Gastroesophageal sphincter (tissue), 4 donors: Measurements from ENCODE around the gene NRP2. TPM values are rescaled to one million over a fixed set of nuclear protein-coding genes. Genes with fewer than 3 reads are reported as not detected.
A peak's percentile ranks its signal among the peaks of the same experiment; 100 is the strongest.

Experiments
- ATAC-seq: fragments of 150-250 bp; one replicate; pipeline ENCODE4 v1.9.1; 2016; ENCODE audit warnings: mild to moderate bottlenecking, moderate library complexity
- H3K27ac ChIP-seq, 4 donors: fragments of 200-600 bp; sonication (generic) in 3 of 4; 1 replicate in 3 of 4; 2 replicates in 1 of 4; pipeline ENCODE4 v1.5.1; 2016 to 2019
- H3K27me3 ChIP-seq: fragments of 200-600 bp; sonication (generic); one replicate; pipeline ENCODE4 v1.5.1; 2019
- H3K36me3 ChIP-seq, 2 donors: fragments of 200-600 bp; sonication (generic); one replicate each; pipeline ENCODE4 v1.5.1; 2019; ENCODE audit warnings: control low read depth in 1 of 2
- H3K4me1 ChIP-seq, 3 donors: fragments of 200-600 bp; sonication (generic); 1 replicate in 2 of 3; 2 replicates in 1 of 3; pipeline ENCODE4 v1.5.1; 2016 to 2019; ENCODE audit warnings: control low read depth in 2 of 3
- H3K4me3 ChIP-seq, 2 donors: fragments of 200-600 bp; sonication (generic); one replicate each; pipeline ENCODE4 v1.5.1; 2019; ENCODE audit warnings: mild to moderate bottlenecking in 1 of 2, moderate library complexity in 1 of 2
- H3K9me3 ChIP-seq, 3 donors: fragments of 200-600 bp; sonication (generic); one replicate each; pipeline ENCODE4 v1.5.1; 2017 to 2019; ENCODE audit warnings: control low read depth in 2 of 3
- EP300 ChIP-seq: sonication (generic); formaldehyde crosslinking; IDR thresholded peaks from one replicate; pipeline ENCODE4 v1.6.1; 2017; ENCODE audit warnings: antibody characterized with exemption, mild to moderate bottlenecking
- POLR2A ChIP-seq, 2 donors: fragments of 450-650 bp; IDR thresholded peaks; one replicate each; pipeline ENCODE4 v1.6.1; 2017; ENCODE audit warnings: antibody characterized with exemption in 2 of 2, mild to moderate bottlenecking in 2 of 2, moderate library complexity in 1 of 2
- POLR2AphosphoS5 ChIP-seq: sonication (generic); formaldehyde crosslinking; IDR thresholded peaks from one replicate; pipeline ENCODE4 v1.6.1; 2017; ENCODE audit warnings: antibody characterized with exemption
- WGBS, 2 donors: methylation state at CpG; one replicate each; pipeline ENCODE4 v1.1.5; 2018; ENCODE audit warnings: low coverage in 1 of 2; 5-methylcytosine and 5-hydroxymethylcytosine counted together
- total RNA-seq, 4 donors: library from RNA; depleted of rRNA; stranded (reverse); fragments of >200 nt; gene quantifications; one replicate each; pipeline ENCODE4 v1.1.0, GENCODE V29; 2016
- TF ChIP-seq, protein P1 (sequence below), 4 experiments: fragments of 200-600 bp in 2 of 4; fragments of 450-650 bp in 2 of 4; sonication (generic) in 1 of 4; IDR thresholded peaks; one replicate each; pipeline ENCODE4 v1.5.1; 2017 to 2019; ENCODE audit warnings: antibody characterized with exemption in 4 of 4, mild to moderate bottlenecking in 2 of 4, moderate library complexity in 2 of 4

NRP2 gene
- total RNA-seq, 4 donors from 2014 or later, result 278 to 466 (median 371) TPM

DNA sequence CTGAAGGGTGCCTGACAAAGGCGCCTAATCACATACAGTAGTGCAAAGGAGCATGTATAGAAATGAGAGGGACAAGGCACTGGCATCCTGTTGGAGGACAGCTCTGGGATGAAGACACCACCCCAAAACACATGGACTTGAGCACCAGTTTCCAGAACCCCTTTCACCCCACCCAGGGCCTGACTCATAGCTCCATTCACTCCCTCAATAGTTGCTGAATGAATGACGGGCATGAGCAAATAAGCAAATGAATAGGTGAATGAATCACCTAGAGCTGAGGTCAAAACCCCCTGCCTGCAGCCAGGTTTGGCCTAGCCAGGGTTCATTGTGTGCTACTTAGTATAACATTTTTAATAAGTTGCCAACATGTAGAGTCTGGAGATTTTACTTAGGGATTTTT lies 66.3 kb downstream of the NRP2 start:
- H3K27me3 ChIP-seq, result no peaks in the 10 kb centered on the region
- ATAC-seq, result peak; percentile 14
- H3K4me1 ChIP-seq, result peaks cover 0 to 100% (median 2%) of the 10 kb centered on the region in 3 donors
- 58 to 67% methylated on average over 2 of the region's 2 CpGs for WGBS, 2 donors
- peak overlapping the region; percentile 25 to 96 (median 94) for H3K27ac ChIP-seq
- H3K9me3 ChIP-seq, result no peaks in the 10 kb centered on the region
- no peak overlapping the region for H3K4me3 ChIP-seq
- TF ChIP-seq POLR2AphosphoS5, result peak; percentile 50
- TF ChIP-seq POLR2A (IDR thresholded peaks at IDR 0.05), result no peak
- peaks cover 0 to 95% of the 10 kb centered on the region in 2 donors for H3K36me3 ChIP-seq

DNA sequence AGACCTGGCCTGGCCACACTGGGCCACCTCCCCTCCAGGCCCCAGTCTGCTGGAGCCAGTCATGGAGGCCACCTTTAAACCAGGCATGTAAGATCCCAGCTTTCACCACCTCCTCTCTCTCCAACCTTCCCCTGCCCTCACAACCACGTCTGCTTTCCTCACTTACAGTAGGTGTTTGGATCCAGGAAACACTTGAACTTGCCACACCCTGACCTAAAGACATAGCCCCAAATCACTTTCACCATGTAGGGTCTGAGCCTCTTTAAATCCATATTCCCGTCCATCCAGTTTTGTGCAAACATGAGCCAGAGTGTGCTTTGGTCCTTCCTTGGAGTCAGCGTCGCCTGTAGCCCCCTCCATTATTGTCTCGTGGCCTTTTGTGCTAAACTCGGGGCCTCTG lies 66.8 kb downstream of the NRP2 start:
- TF ChIP-seq POLR2AphosphoS5, result no peak
- no peak for TF ChIP-seq EP300
- TF ChIP-seq, protein P1, sequence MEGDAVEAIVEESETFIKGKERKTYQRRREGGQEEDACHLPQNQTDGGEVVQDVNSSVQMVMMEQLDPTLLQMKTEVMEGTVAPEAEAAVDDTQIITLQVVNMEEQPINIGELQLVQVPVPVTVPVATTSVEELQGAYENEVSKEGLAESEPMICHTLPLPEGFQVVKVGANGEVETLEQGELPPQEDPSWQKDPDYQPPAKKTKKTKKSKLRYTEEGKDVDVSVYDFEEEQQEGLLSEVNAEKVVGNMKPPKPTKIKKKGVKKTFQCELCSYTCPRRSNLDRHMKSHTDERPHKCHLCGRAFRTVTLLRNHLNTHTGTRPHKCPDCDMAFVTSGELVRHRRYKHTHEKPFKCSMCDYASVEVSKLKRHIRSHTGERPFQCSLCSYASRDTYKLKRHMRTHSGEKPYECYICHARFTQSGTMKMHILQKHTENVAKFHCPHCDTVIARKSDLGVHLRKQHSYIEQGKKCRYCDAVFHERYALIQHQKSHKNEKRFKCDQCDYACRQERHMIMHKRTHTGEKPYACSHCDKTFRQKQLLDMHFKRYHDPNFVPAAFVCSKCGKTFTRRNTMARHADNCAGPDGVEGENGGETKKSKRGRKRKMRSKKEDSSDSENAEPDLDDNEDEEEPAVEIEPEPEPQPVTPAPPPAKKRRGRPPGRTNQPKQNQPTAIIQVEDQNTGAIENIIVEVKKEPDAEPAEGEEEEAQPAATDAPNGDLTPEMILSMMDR (IDR thresholded peaks at IDR 0.05), result no peak
- no peak for TF ChIP-seq POLR2A (IDR thresholded peaks at IDR 0.05)
- Histone ChIP-seq H3K4me3 (no peak overlapping the region), H3K4me1 (peaks cover 0 to 100% (median 2%) of the 10 kb centered on the region in 3 donors), H3K9me3 (no peaks in the 10 kb centered on the region), H3K27me3 (no peaks in the 10 kb centered on the region), H3K36me3 (peaks cover 0 to 93% of the 10 kb centered on the region in 2 donors), H3K27ac (peak overlapping the region; percentile 25 to 96 (median 94))
- no peak for ATAC-seq
- WGBS, 2 donors, result 89% methylated on average over 5 of the region's 6 CpGs; no CpG with 5 or more reads in 1 of the 2 donors

DNA sequence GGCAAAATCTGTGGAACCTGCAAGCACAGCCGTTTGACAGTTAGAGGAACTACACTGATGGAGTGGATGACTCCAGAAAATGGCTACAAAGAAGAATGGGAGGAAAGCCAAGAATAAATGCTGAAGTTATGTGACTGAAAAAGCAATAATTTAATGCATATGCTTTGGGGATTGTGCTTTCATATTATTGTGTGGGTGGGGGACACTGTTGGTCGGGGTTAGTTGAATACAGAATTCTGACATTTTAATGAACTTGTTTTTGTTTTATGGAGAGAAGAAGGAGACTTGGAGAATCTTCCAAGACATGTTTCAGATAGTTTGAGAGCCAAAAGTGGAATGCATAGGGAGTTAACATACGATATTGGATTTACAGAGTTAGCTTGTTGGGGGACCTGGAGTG lies 68.5 kb downstream of the NRP2 start:
- TF ChIP-seq, protein P1 (IDR thresholded peaks at IDR 0.05), result no peak
- no peak for TF ChIP-seq POLR2AphosphoS5
- no peak for TF ChIP-seq POLR2A (IDR thresholded peaks at IDR 0.05)
- no peak for TF ChIP-seq EP300
- no peak for ATAC-seq
- Histone ChIP-seq H3K27ac (peak overlapping the region in 3 of 4 donors; percentile 94 to 96 (median 94)), H3K4me1 (peaks cover 6 to 100% (median 10%) of the 10 kb centered on the region in 3 donors), H3K9me3 (no peaks in the 10 kb centered on the region), H3K27me3 (no peaks in the 10 kb centered on the region), H3K4me3 (no peak overlapping the region), H3K36me3 (peaks cover 0 to 78% of the 10 kb centered on the region in 2 donors)
- 42 to 47% methylated on average over 3 of the region's 3 CpGs for WGBS, 2 donors

DNA sequence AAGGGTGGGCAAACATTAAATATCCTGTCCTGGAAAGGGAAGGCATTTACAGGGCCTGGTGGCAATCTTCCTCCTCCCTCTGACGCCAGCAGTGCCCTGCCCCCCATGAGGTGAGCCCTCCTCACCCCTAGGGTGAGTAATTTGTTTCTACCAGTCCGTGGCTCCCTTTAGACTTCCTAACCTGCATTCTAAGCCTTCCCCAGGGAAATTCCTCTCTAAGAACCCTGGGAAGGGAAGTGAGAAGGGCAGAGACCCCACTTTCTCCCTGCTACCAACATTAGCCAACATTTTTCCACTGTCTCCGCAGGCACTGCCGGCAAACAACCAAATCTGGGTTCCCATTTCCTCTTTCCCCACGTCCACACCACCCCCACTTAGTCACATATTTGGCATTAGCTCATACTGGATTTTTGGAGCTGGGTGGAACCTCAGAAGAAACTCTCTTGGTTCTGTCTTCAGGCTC lies 69.3 kb downstream of the NRP2 start:
- TF ChIP-seq POLR2A (IDR thresholded peaks at IDR 0.05), result no peak
- TF ChIP-seq POLR2AphosphoS5, result peak; percentile 18
- TF ChIP-seq EP300, result no peak
- TF ChIP-seq, protein P1 (IDR thresholded peaks at IDR 0.05), result peak in 1 of 4 experiments; percentile 9
- peak overlapping the region; percentile 77 to 96 (median 94) for H3K27ac ChIP-seq
- no peaks in the 10 kb centered on the region for H3K27me3 ChIP-seq
- H3K4me3 ChIP-seq, result no peak overlapping the region
- ATAC-seq, result peak; percentile 14
- 33 to 40% methylated on average over 1 to 5 of the region's 5 CpGs for WGBS, 2 donors
- H3K9me3 ChIP-seq, result no peaks in the 10 kb centered on the region
- H3K36me3 ChIP-seq, result peaks cover 0 to 70% of the 10 kb centered on the region in 2 donors
- peaks cover 12 to 100% (median 13%) of the 10 kb centered on the region in 3 donors for H3K4me1 ChIP-seq

DNA sequence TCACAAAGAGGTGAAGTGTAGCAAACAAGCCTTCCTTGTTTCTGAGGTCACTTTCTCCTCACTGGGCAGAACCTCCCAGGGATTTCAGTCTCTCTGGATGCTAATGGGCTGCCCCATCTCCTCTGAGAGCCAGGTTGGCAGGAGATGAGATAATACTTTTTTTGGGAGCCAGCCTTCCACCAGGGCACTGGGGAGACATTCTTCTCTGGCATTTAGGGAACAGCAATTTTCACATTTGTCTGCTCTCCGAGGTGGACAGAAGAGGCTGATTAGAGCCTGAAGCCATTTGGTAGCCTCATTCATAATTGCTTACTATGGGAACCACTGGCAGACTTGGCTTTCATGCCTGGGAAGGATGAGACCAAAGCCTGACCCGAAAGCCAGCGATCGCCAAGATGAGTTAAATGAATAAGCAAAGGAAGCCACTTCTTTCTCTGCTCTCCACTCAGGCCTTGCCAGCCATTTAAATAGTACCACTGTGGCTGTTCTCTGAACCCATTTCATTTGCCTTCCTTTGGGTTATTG lies 70.1 kb downstream of the NRP2 start:
- peaks cover 0 to 66% of the 10 kb centered on the region in 2 donors for H3K36me3 ChIP-seq
- H3K27me3 ChIP-seq, result no peaks in the 10 kb centered on the region
- no peak overlapping the region for H3K4me3 ChIP-seq
- TF ChIP-seq, protein P1 (IDR thresholded peaks at IDR 0.05), result no peak
- no peak for TF ChIP-seq EP300
- no peak for TF ChIP-seq POLR2A (IDR thresholded peaks at IDR 0.05)
- no peak for TF ChIP-seq POLR2AphosphoS5
- no peaks in the 10 kb centered on the region for H3K9me3 ChIP-seq
- ATAC-seq, result no peak
- peaks cover 16 to 100% (median 21%) of the 10 kb centered on the region in 3 donors for H3K4me1 ChIP-seq
- peak overlapping the region; percentile 77 to 96 (median 94) for H3K27ac ChIP-seq
- WGBS, 2 donors, result 48 to 81% methylated on average over 3 to 4 of the region's 4 CpGs
